Hematopoietic multipotent progenitor cell treated with erythropoietin and hydrocortisone succinate and interleukin-3 and kit ligand, for 8 days (in vitro differentiated cells): ENCODE measurements around the gene PPCS.
A peak's percentile ranks its signal among the peaks of the same experiment; 100 is the strongest.
"Not testable (repeated sequence)": the region's sequence is repeated elsewhere in the genome, so short reads cannot be mapped to it uniquely, and the experiment has no call there.

Source experiments
- DNase-seq: peaks from one replicate; pipeline ENCODE4 v3.0.0-alpha.2; 2015

The PPCS gene

GRCh38 chr1:42454403-42454802, 1.9 kb upstream of the PPCS start:
- no peak for DNase-seq

GRCh38 chr1:42456754-42457089, 379 bp downstream of the PPCS start:
- peak; percentile 74 for DNase-seq

- DNase-seq, result no peak
Observed at GRCh38 chr1:42461196-42461595, 4.9 kb downstream of the PPCS start.

- peak; percentile 99 for DNase-seq
Observed at GRCh38 chr1:42462828-42463763, 6.8 kb downstream of the PPCS start, which contains the start of gene CCDC30. TSS of gene CCDC30 (plus strand) at chr1:42463286. CDS start at chr1:42480552, 17,266 bp downstream.

GRCh38 chr1:42463921-42464320, 7.6 kb downstream of the PPCS start:
- DNase-seq, result no peak

GRCh38 chr1:42466030-42466429, 9.7 kb downstream of the PPCS start:
- no peak for DNase-seq

GRCh38 chr1:42469727-42470126, 13.4 kb downstream of the PPCS start:
- no peak for DNase-seq

GRCh38 chr1:42476605-42477004, 20.3 kb downstream of the PPCS start:
- DNase-seq, result no peak

- DNase-seq, result not testable (repeated sequence)
Observed at GRCh38 chr1:42477354-42477753, 21.0 kb downstream of the PPCS start.

GRCh38 chr1:42477775-42478174, 21.4 kb downstream of the PPCS start:
- DNase-seq, result no peak

- peak; percentile 24 for DNase-seq
Observed at GRCh38 chr1:42479621-42480020, 23.3 kb downstream of the PPCS start.

GRCh38 chr1:42480921-42481320, 24.6 kb downstream of the PPCS start:
- DNase-seq, result no peak

GRCh38 chr1:42482635-42483153, 26.4 kb downstream of the PPCS start:
- no peak for DNase-seq

GRCh38 chr1:42484382-42484781, 28.0 kb downstream of the PPCS start:
- DNase-seq, result no peak

GRCh38 chr1:42490237-42490636, 33.9 kb downstream of the PPCS start:
- DNase-seq, result no peak

- DNase-seq, result not testable (repeated sequence)
Observed at GRCh38 chr1:42502031-42502430, 45.7 kb downstream of the PPCS start.

GRCh38 chr1:42504535-42505128, 48.3 kb downstream of the PPCS start:
- DNase-seq, result no peak

GRCh38 chr1:42506576-42506975, 50.2 kb downstream of the PPCS start:
- no peak for DNase-seq
